Myocyte (in vitro differentiated cells): ENCODE measurements around the gene SPRR5. TPM values are rescaled to one million over a fixed set of nuclear protein-coding genes. Genes with fewer than 3 reads are reported as not detected.

Experiments used
- DNase-seq: peaks from one replicate; pipeline ENCODE4 v3.0.0-alpha.2; 2012; ENCODE audit warnings: low read depth
- total RNA-seq: library from RNA; depleted of rRNA; stranded (reverse); fragments of >200 nt; gene quantifications from 2 replicates; pipeline ENCODE4 v1.2.3, GENCODE V29; 2014

The SPRR5 gene
- total RNA-seq, 1 donor from 2014 or later: not detected

DNA sequence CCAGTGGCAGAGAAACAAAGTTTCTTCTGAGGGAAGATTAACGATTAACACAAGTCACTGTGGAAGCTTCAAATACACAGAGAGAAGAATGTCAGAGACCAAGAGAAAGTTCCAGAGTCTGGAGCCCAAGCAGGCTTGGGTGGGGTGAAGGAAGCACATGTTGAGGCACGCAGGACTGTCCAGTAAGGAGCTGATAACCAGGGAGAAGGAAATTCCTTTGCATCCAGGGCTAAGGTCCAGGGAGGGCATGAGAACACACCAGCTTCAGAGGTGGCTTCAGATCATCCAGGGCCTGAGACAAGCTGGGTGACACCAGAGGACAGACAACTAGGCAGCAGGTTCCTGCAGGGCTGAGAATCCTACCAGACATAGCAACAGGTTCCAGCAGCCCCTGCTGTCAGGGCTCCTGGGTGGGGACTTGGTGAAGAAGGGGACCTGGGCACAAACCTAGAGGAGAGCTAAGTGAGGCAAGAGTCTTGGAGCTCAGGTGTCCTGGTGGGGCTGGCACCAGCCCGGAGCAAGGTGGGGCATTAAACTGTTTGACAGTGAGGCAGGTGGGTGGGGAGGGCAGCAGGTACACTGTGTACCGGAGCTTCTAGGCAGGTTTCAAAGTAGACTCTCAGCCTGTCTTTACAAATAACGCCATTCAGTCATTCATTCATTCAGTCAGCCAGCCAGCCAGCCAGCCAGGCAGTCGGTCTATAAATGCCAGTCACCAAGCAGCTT, 34.3 kb downstream of the SPRR5 start:
- DNase-seq: no peak

DNA sequence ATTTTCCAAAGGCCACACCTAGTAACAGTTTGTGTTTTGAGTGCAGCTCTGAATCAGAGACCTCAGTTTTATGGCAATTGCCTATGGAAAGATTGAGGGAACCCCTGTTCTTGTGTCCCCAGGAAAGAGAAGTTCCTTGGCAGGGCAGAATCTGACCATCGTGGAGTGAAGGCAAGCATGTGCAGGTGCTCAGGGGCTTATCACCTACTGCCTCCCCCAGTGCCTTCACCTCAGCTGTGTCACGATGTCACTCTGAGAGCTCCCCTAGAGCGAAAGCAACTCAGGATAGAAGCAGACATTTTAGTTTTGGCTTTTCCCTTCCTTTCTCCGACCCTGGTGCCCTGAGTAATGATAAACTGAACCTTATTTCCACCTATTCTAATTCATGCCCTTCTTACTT, 35.1 kb downstream of the SPRR5 start:
- DNase-seq: no peak

- no peak for DNase-seq
Measured at GRCh38 chr1:152983234-152983633, 36.2 kb downstream of the SPRR5 start.

GRCh38 chr1:152983743-152984142, 36.7 kb downstream of the SPRR5 start, which contains the start of gene SPRR1A:
SPRR1A (plus strand) TSS chr1:152984081; CDS start chr1:152985231, 1,150 bp downstream.
- DNase-seq: no peak

- DNase-seq: no peak
Measured at GRCh38 chr1:152986578-152986977, 39.6 kb downstream of the SPRR5 start.

GRCh38 chr1:152993186-152993585, 46.2 kb downstream of the SPRR5 start:
- DNase-seq: no peak

DNA sequence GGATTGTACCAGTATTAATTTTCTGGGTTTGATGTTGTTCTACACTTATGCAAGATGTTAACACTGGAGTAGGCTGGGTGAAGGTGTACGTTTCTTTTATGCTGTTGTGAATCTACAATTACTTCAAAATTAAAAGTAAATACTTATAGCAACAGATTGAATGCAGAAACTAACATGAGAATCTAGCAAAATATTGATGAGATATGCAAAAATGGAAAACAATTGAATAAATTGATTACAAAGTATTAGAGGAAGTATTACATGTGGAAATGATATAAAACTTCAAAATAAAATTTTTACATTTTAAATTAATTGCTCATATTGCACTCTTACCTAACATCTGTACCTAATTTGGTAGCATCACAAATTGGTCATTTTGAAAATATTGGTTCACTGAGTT, 48.8 kb downstream of the SPRR5 start:
- DNase-seq: no peak

DNA sequence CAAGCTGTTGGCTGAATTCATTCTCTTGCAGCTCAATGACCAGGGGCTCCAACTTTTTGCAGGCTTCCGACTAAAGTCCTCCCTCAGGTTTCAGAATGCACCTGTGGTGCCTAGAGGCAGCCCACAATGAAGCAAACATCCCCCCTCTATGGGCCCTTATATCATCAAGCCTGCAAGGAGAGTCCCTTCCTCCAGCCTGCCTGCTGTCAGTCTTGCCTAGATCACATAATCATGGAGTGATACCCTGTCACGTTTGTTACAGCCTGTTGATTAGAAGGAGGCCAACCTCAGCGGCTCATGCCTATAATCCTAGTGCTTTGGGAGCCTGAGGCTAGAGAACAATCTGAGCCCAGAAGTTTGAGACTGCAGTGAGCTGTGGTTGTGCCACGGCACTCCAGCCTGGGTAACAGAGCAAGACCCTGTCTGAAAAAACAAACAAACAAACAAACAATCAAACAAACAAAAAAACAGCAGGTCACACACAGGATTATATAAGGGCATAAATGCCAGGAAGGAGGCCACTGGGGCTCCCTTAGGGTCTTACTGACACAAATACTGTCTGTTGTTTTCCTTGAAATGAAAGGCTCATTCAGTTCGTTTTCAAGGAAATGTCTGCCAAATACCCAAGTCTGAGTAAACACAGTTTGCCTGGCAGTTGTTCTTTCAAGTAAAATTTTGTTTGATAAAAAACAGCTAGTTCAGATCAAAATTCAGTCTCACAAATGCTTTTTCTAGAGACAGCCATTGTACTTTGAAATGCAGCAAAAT, 49.8 kb downstream of the SPRR5 start:
- DNase-seq: no peak

- no peak for DNase-seq
Measured at GRCh38 chr1:152997901-152998300, 50.9 kb downstream of the SPRR5 start.

- no peak for DNase-seq
Measured at GRCh38 chr1:152998476-152998875, 51.5 kb downstream of the SPRR5 start.

Other genes starting within 250 kb of the SPRR5 start
- gene LCE2A, start 248.9 kb upstream of the SPRR5 start, total RNA-seq: not detected in 2 replicates
- not detected in 2 replicates for gene LCE4A, start 239.0 kb upstream of the SPRR5 start, total RNA-seq
- not detected in 2 replicates for gene KPRP, start 189.2 kb upstream of the SPRR5 start, total RNA-seq
- gene LCE1F, start 172.1 kb upstream of the SPRR5 start, total RNA-seq: not detected in 2 replicates
- not detected in 2 replicates for gene LCE1E, start 160.9 kb upstream of the SPRR5 start, total RNA-seq
- gene LCE1D, start 150.5 kb upstream of the SPRR5 start, total RNA-seq: not detected in 2 replicates
- gene LCE1C, start 140.6 kb upstream of the SPRR5 start, total RNA-seq: not detected in 2 replicates
- gene LCE1B, start 135.2 kb upstream of the SPRR5 start, total RNA-seq: not detected in 2 replicates
- gene LCE1A, start 119.7 kb upstream of the SPRR5 start, total RNA-seq: not detected in 2 replicates
- not detected in 2 replicates for gene LCE6A, start 104.3 kb upstream of the SPRR5 start, total RNA-seq
- not detected in 2 replicates for gene LCE7A, start 87.2 kb upstream of the SPRR5 start, total RNA-seq
- gene SMCP, start 68.9 kb upstream of the SPRR5 start, total RNA-seq: not detected in 2 replicates
- not detected in 2 replicates for gene IVL, start 38.7 kb upstream of the SPRR5 start, total RNA-seq
- gene SPRR4, start 23.4 kb downstream of the SPRR5 start, total RNA-seq: not detected in 2 replicates
- gene SPRR1A, start 36.9 kb downstream of the SPRR5 start, total RNA-seq: not detected in 2 replicates
- gene SPRR3, start 54.5 kb downstream of the SPRR5 start, total RNA-seq: not detected in 2 replicates
- not detected in 2 replicates for gene SPRR1B, start 84.0 kb downstream of the SPRR5 start, total RNA-seq
- not detected in 2 replicates for gene SPRR2D, start 93.9 kb downstream of the SPRR5 start, total RNA-seq
- gene SPRR2A, start 110.3 kb downstream of the SPRR5 start, total RNA-seq: not detected in 2 replicates
- not detected in 2 replicates for gene SPRR2B, start 124.4 kb downstream of the SPRR5 start, total RNA-seq
- not detected in 2 replicates for gene SPRR2E, start 147.3 kb downstream of the SPRR5 start, total RNA-seq
- gene SPRR2F, start 166.3 kb downstream of the SPRR5 start, total RNA-seq: not detected in 2 replicates
- gene SPRR2G, start 203.7 kb downstream of the SPRR5 start, total RNA-seq: not detected in 2 replicates